B cell (primary cell): ENCODE measurements around the gene UPK2. TPM values are rescaled to one million over a fixed set of nuclear protein-coding genes. Genes with fewer than 3 reads are reported as not detected.

Experiments
- ATAC-seq: fragments of 200-7000 bp; cut with Tn5 transposase; one replicate; pipeline ENCODE4 v1.10.0; 2021; ENCODE audit warnings: low read depth, mild to moderate bottlenecking, moderate number of reproducible peaks, moderate library complexity
- CTCF ChIA-PET: fragments of 350-600 bp; sonication (Branson Sonifier 250); formaldehyde crosslinking; loops from one replicate; lab custom pipeline; 2021; ENCODE audit warnings: antibody characterized with exemption, inconsistent platforms; lab: Charles Lee
- POLR2A ChIA-PET: fragments of 350-600 bp; sonication (Branson Sonifier 250); formaldehyde crosslinking; loops from one replicate; lab custom pipeline; 2021; ENCODE audit warnings: antibody characterized with exemption; lab: Charles Lee
- DNase-seq: peaks from one replicate; pipeline ENCODE4 v3.0.0; 2013
- H2AFZ ChIP-seq: 2 replicates; pipeline ENCODE4 v1.6.1; 2012; ENCODE audit warnings: mild to moderate bottlenecking, low read depth, low read length; ENCODE audit not compliant: insufficient read depth, poor library complexity, severe bottlenecking
- H3K27ac ChIP-seq, 2 donors: 1 replicate in 1 of 2; 2 replicates in 1 of 2; pipeline ENCODE4 v1.5.1; 2012 to 2013; ENCODE audit warnings: low read length in 2 of 2, mild to moderate bottlenecking in 2 of 2, moderate library complexity in 1 of 2
- H3K27me3 ChIP-seq, 4 experiments: fragments of 200-600 bp in 1 of 4; sonication (generic) in 1 of 4; replicated peaks in 1 of 4; 1 replicate in 2 of 4; 2 replicates in 2 of 4; pipeline versions ENCODE4 v1.6.1 to v1.7.0; 2013 to 2016; ENCODE audit warnings: low read length in 3 of 4, mild to moderate bottlenecking in 2 of 4, mixed read lengths in 1 of 4, moderate library complexity in 1 of 4; ENCODE audit not compliant: insufficient read depth in 4 of 4, control insufficient read depth in 3 of 4; ENCODE audit errors: control extremely low read depth in 1 of 4
- H3K36me3 ChIP-seq, 2 experiments: replicated peaks in 1 of 2; 1 replicate in 1 of 2; 2 replicates in 1 of 2; pipeline versions ENCODE4 v1.6.1 to v1.7.1; 2013; ENCODE audit warnings: low read length in 1 of 2; ENCODE audit not compliant: insufficient read depth in 2 of 2, control insufficient read depth in 1 of 2; ENCODE audit errors: control extremely low read depth in 1 of 2, extremely low read depth in 1 of 2
- H3K4me1 ChIP-seq, 2 donors: fragments of 200-600 bp in 1 of 2; sonication (generic) in 1 of 2; 1 replicate in 1 of 2; 2 replicates in 1 of 2; pipeline versions ENCODE4 v1.5.1 to v1.6.1; 2013 to 2017; ENCODE audit warnings: low read length in 2 of 2; ENCODE audit not compliant: control insufficient read depth in 2 of 2, insufficient read depth in 2 of 2
- H3K4me2 ChIP-seq: replicated peaks from 2 replicates; pipeline ENCODE3; 2012; ENCODE audit warnings: mild to moderate bottlenecking, low read depth, low read length; ENCODE audit not compliant: poor library complexity, severe bottlenecking
- H3K4me3 ChIP-seq, 5 experiments: fragments of 200-600 bp in 1 of 5; sonication (generic) in 1 of 5; 1 replicate in 3 of 5; 2 replicates in 2 of 5; pipeline versions ENCODE4 v1.5.1 to v1.7.0; 2011 to 2016; ENCODE audit warnings: low read length in 4 of 5, mild to moderate bottlenecking in 4 of 5, low read depth in 2 of 5, control low read depth in 1 of 5, moderate library complexity in 1 of 5; ENCODE audit not compliant: insufficient read depth in 1 of 5; ENCODE audit errors: control extremely low read depth in 1 of 5, extremely low read depth in 1 of 5
- H3K79me2 ChIP-seq: fragments of 200-600 bp; sonication (generic); one replicate; pipeline ENCODE4 v1.6.0; 2016; ENCODE audit warnings: low read length; ENCODE audit not compliant: control insufficient read depth, insufficient read depth
- H3K9ac ChIP-seq: fragments of 200-600 bp; sonication (generic); 2 replicates; pipeline ENCODE4 v1.6.1; 2017; ENCODE audit warnings: mild to moderate bottlenecking, low read length, moderate library complexity
- H3K9me3 ChIP-seq, 3 donors: one replicate each; pipeline versions ENCODE4 v1.6.1 to v1.7.1; 2013; ENCODE audit warnings: low read length in 2 of 3; ENCODE audit not compliant: control insufficient read depth in 2 of 3, insufficient read depth in 1 of 3; ENCODE audit errors: control extremely low read depth in 1 of 3
- H4K20me1 ChIP-seq: 2 replicates; pipeline ENCODE4 v1.6.0; 2012; ENCODE audit warnings: mild to moderate bottlenecking, low read length; ENCODE audit not compliant: insufficient read depth, control insufficient read depth, poor library complexity, severe bottlenecking
- H3K27ac Mint-ChIP-seq: one replicate; pipeline ENCODE4 v1.8.0; 2021; ENCODE audit warnings: mixed read lengths
- H3K27me3 Mint-ChIP-seq: one replicate; pipeline ENCODE4 v1.8.0; 2021; ENCODE audit warnings: mixed read lengths
- H3K4me1 Mint-ChIP-seq: one replicate; pipeline ENCODE4 v1.8.0; 2021; ENCODE audit warnings: mixed read lengths
- H3K4me3 Mint-ChIP-seq: one replicate; pipeline ENCODE4 v1.8.0; 2021; ENCODE audit warnings: mixed read lengths
- H3K9me3 Mint-ChIP-seq: one replicate; pipeline ENCODE4 v1.8.0; 2022; ENCODE audit warnings: mixed read lengths; ENCODE audit not compliant: insufficient read depth
- CTCF ChIP-seq: fragments of 200-600 bp; IDR thresholded peaks from one replicate; pipeline ENCODE4 v1.8.0; 2022; ENCODE audit warnings: antibody characterized with exemption, mild to moderate bottlenecking
- EZH2 ChIP-seq: IDR thresholded peaks from 2 replicates; pipeline ENCODE4 v1.6.1; 2012; ENCODE audit warnings: borderline replicate concordance, low read depth, mild to moderate bottlenecking, moderate library complexity, low read length; ENCODE audit not compliant: insufficient read depth, poor library complexity, severe bottlenecking
- WGBS: methylation state at CpG from one replicate; pipeline ENCODE4 v1.1.5; 2013; ENCODE audit warnings: missing lambda C conversion rate; ENCODE audit not compliant: insufficient coverage; 5-methylcytosine and 5-hydroxymethylcytosine counted together
- intact Hi-C: fragments of 100-400 bp; cut with micrococcal nuclease; formaldehyde crosslinking; loops from one replicate; pipeline ENCODE4 v1.10.0; 2022
- polyA plus RNA-seq: library from polyadenylated mRNA; depleted of rRNA; stranded (reverse); fragments of >200 nt; gene quantifications from 2 replicates; pipeline ENCODE4 v1.2.3, GENCODE V29; 2012
- total RNA-seq, 2 donors: library from RNA; stranded (reverse); fragments of 120-200 nt in 1 of 2; gene quantifications; 1 replicate in 1 of 2; 2 replicates in 1 of 2; pipeline versions ENCODE4 v1.2.3 to v1.2.4, GENCODE V29; 2013 to 2022

UPK2 gene
- total and polyA plus RNA-seq, 2 donors (not counting 1 experiment from before 2014, with no cell fraction given) = 0.43 TPM; not detected in 1

GRCh38 chr11:118922745-118923627 is 33.1 kb upstream of the UPK2 start:
- Histone ChIP-seq H3K79me2 (peaks cover 76% of the 10 kb centered on the region), H3K9me3 (no peaks in the 10 kb centered on the region), H4K20me1 (peaks cover 38% of the 10 kb centered on the region), H3K9ac (peak overlapping the region; percentile 78), H3K4me3 (peak overlapping the region in 4 of 5 experiments; percentile 73 to 98 (median 94)), H2AFZ (no peak overlapping the region), H3K4me1 (peaks cover 72 to 85% of the 10 kb centered on the region in 2 donors), H3K27me3 (no peaks in the 10 kb centered on the region), H3K4me2 (peak overlapping the region; percentile 98), H3K36me3 (peaks cover 0 to 14% of the 10 kb centered on the region in 2 experiments), H3K27ac (peak overlapping the region in 1 of 2 donors; percentile 78)
- intact Hi-C loops = no loop called here
- ATAC-seq (no peak), DNase-seq (no peak)
- ChIA-PET CTCF (interaction anchor here (1.1 to 12.7 kb wide), 4 partner anchors 13 to 233 kb away, joined by 3 to 288 read pairs (median 4); no protein-coding TSS in a partner anchor), POLR2A (interaction anchor here (0.6 to 2.3 kb wide), 3 partner anchors 9 to 162 kb away, joined by 3 to 20 read pairs (median 4); no protein-coding TSS in a partner anchor)
- Mint-ChIP-seq H3K27me3 (no peaks in the 10 kb centered on the region), H3K9me3 (no peaks in the 10 kb centered on the region), H3K4me3 (peak overlapping the region; percentile 90), H3K4me1 (peaks cover 76% of the 10 kb centered on the region), H3K27ac (peak overlapping the region; percentile 80)
- WGBS = 93% methylated on average over 9 of the region's 9 CpGs
- TF ChIP-seq EZH2 (no peak), CTCF (no peak)
